ENCODE data around the gene FBXO10.
"Not testable (repeated sequence)": the region's sequence is repeated elsewhere in the genome, so short reads cannot be mapped to it uniquely, and the experiment has no call there.

Gene FBXO10

DNA sequence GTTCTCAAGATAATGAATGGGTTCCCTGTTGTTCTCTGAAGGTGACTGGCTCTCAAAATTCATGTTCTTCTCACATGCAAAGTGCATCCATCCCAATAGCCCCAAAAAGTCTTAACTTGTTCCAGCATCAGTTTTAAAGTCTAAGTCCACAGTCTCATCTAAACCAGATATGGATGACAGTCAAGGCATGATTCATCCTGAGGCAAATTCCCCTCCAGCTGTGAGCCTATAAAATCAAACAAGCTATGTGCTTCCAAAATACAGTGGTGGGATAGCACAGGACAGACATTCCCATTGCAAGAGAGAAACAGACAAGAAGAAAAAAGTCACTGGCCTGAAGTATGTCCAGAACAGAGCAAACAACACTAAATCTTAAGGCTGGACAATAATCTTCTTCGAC, 25.4 kb downstream of the FBXO10 start:
- no peak for DNase-seq

DNA sequence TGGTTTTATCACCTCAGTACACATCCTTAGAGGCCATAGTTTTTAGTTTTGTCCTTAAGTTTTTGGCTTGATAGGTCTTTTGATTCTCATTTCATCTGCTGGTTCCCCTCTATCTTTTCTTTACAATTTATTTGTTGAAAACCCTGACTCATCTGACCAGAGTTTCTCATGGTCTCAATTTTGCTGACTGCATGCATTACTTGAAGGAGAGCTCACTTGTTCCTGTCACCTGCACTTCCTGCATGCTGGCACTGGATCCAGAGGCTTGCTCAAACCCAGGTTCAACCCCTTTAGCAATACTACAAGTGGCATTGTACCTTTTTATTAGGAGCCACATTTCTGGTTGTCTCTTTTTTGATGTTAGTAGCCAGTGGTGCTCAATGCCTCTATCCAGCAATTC, 26.7 kb downstream of the FBXO10 start:
- no peak for DNase-seq

DNA sequence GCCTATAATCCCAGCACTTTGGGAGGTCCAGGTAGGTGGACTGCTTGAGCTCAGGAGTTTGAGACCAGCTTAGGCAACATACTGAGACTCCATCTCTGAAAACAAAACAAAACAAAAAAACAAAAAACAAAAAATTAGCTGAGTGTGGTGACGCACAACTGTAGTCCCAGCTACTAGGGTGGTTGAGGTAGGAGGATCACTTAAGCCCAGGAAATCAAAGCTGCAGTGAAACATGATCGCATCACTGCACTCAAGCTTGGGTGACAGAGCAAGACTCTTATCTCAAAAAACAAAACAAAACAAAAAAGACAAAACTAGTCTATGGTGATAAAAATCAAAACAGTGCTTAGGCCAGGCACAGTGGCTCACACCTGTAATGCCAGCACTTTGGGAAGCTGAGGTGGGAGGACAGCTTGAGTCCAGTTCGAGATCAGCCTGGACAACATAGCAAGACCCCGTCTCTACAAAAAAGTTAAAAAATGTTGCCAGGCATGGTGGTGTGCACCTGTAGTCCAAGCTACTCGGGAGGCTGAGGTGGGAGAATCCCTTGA, 28.8 kb downstream of the FBXO10 start:
- no peak for DNase-seq

DNA sequence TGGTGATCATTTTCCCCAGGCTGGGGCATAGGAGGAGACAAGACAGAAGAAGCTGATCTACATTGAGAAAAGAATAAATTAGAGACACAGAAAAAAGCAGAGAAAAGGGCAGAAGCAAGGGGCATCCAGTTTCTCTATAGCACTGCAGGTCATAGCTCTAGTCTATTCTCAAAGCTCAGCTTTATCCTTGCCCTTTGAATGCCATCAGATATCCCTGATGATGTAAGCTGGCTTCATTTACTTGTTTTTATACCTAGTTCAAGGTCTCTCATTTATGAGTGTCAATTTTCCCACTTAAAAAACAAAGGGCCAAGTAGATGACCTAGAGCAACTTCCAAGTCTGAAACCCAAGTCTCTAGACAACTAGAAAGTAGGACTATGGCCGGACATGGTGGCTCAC, 32.7 kb downstream of the FBXO10 start:
- DNase-seq = no peak

DNA sequence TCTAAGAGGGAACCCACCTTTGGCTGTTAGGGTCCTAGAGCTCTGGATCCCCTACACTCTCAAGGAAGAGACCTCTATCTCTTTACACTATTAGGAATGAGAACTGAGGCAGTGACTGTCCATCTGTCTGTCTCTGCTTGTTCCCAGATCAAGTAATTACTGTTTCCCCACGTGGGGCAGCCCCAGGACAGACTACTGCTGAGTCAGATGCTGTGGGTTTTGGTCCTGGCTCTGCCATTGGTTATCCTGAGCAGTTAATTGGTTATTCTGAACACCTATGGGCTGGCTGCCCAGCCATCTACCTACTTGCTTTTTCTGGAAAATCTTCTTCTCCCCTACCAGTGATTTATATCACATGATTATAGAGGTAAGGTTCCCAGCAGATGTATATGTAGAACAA, 33.3 kb downstream of the FBXO10 start:
- DNase-seq = no peak

DNA sequence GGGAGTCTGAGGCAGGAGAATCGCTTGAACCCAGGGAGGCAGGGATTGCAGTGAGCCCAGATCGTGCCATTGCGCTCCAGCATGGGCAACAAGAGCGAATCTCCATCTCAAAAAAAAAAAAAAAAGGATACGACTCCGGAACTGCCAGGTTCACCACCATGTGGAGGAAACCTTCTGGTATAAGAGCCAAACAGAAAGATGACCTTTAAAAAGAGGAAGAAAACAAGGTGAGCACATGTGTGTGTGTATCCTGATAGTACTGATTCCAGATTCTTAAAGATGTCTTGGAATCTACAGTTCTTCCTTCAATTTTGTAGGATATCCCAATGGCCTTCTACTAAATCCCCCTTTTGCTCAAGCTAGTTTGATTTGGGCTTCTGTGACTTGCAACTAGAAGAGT, 33.7 kb downstream of the FBXO10 start:
- DNase-seq = no peak

DNA sequence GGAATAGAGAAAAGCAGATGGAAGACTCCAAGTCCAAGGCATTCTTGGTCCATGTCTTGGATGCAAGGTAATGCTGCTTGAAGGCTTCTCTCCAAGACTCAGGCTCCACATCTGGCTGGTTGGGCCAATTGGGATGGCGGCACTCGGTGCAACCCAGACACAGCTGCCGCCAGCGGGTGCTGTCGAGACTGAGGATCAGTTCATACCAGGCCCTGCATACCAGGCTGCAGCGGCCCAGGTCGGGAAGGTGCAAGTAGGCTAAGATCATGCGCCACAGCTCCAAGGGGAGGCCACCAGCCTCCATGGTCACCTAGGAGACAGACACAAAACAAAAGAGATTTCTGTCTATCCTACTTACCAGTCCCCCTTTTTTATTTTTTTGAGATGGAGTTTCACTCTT, 34.7 kb downstream of the FBXO10 start:
- DNase-seq = no peak

DNA sequence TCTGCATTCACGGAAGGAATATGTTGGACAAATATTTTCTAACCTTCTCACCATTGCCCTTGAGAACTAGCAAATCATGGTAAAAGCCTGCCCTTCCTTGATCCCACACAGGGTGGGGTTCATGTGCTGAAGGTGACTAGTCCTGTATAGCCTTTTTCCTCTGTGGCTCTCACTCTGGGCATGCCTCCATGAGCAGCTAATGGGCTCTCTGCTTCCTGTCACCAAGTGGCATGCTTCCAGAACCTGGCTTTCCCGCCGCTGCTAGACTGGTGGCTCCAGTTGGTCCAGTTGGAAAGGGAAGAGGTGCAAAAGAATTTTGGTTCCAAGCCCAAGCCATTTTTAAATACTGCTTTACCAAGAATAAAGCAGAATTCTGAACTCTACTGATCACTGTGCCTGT, 35.5 kb downstream of the FBXO10 start:
- no peak for DNase-seq

DNA sequence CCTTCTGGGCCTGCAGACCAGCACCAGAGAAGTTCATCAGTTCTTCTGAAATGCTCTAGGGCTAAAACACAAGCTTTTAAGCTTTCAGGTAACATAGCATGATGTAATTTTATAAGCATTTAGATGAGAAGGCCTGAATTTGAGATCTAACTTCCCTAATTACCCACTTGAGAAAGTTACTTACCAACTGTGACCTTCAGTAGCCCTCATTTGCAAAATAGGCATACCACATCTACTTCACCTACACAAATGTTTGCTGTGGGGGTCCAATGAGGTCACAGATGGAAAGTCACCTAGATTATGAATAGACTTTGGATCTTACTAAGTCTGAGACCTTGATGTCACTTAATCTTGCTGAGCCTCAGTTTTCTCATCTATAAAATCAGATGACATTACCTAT, 36.5 kb downstream of the FBXO10 start:
- no peak for DNase-seq

DNA sequence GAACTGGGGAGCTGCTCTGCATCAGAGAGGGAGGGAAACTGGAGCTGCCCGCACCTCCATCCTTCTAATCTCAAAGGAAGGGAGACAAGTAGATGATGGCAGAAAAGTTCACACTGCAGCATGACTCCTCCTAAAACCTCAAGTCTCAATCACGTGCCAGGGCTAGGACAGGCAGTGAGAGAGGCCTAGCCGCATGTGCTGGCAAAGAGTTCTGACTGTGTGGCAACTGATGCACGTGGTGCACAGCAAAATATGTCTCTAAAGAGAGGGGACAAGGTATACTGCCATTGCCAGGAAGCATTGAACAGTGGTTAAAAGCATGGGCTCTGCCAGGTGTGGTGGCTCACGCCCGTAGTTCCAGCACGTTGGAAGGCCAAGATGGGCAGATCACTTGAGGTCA, 38.1 kb downstream of the FBXO10 start:
- no peak for DNase-seq

DNA sequence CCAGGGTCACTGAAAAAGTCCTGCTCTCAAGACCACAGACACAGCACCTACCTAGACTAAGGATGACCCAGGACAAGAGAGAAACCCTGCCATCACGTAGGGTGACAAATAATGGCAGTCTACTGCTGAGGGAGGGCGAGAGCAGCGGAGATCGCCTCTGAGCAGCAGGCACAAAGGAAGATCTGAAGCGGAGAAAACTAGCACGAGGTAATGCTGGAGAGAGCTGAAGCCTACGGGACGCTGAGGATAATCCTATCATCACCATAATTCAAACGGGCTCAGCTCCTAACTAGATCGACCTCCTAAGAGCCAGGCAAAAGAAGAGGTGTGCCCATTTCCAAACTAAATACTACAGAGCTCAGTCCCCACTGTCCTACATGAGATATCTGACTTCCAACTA, 41.3 kb downstream of the FBXO10 start:
- no peak for DNase-seq

DNA sequence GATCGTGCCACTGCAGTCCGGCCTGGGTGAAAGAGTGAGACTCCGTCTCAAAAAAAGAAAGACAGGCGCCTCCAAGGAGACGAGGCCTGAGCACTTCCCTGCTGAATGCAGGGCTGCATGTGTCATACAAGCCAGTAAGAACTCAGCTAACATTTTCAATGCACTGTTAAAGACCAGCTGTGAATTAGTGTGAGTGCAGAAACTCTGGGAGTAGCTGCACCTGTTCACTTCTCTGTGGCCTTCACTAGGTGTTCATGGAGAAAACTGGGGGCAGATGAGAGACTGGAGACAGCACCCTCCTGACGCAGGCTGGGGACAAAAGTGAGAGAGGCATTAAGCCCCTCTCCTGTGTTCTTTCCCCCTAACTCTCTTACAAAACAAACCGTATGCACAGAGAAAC, 41.8 kb downstream of the FBXO10 start:
- no peak for DNase-seq

DNA sequence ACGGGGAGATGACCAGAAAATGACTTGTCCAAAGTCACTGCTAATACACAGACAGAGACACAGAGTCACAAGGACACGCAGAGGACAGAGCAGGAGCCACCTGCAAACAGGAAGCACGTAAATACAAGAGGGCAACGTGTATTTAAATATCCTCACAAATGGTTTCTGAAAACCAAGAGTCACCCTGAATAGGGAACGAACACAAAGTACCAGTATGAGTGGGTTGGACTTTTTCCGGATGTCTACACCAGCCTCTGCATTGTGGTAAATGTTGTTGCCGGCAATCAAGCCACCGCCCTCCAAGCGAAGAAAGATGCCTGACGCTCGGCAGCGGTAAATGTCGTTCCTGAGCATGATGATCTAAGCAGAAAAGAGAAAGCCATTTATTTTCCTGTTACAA, 44.5 kb downstream of the FBXO10 start:
- DNase-seq = no peak

DNA sequence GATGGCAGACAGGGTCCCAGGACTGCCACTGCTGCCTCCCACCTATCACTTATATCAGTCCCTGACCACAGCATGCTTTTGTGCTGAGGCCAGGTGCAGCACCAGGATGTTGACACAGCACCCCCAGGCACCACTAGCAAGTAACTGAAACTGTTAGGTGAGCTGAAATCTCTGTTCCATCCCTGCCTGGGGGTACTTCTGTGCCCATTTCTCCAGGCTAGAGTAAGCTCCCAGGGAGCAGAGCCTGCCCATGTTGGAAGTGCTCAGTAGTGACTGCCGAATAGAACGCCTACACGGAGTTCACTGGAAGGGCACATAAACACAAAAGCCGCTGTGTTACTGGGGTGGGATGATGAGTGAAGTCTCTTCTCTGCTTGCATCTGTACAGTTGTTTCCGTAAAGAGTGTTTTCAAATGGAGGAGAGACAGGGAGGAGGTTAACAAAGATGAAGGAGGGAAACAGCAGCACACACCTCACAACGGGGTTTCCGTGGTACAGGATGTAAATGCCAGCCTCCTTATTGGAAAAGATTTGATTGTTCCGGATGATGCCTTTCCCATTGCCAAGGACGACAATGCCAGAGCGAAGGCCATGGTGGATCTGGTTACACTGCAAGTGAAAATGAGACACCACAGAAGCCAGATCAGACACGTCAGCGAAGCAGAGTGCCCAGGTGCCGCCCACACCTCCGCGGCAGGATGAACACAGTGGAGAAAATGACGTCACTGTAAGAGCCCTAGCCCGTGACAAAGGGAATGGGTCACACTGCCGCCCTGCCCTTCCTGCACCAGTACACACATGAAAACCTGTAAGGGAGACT, 47.3 kb downstream of the FBXO10 start:
- DNase-seq = no peak

DNA sequence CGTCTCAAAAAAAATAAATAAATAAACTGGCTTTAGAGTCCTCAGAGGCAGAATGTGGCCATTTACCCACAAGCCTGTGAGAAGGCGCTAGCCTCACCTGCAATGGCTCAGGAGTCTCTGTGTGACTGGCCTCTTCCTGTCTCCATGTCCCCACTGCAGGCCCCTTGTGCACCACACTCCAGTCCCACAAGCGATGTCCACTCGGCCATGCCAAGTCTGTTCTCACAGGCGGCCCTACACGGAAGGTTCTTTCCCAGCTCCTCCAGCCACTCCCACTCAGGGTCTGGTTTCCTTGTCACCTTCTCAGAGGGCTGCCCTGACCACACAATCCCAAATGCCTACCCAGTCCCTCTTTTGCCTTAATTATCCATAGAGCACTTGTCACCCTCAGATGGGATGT, 52.3 kb downstream of the FBXO10 start:
- no peak for DNase-seq

DNA sequence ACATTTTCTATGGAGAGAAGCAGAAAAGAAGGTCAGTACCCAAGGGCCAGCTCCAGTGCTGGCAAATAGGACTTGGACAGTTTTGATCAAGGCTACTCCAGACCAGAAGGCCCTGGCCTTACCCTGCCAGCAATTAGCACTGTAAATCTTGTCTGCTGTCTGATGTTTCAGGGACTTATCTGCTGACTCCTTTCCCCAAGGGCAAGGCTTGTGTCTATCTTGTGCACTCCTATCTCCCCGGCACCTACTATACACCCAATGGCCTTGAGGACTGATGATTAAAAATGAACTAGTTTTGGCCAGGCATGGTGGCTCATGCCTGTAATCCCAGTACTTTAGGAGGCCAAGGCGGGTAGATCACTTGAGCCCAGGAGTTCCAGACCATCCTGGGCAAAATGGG, 53.2 kb downstream of the FBXO10 start:
- DNase-seq = no peak

DNA sequence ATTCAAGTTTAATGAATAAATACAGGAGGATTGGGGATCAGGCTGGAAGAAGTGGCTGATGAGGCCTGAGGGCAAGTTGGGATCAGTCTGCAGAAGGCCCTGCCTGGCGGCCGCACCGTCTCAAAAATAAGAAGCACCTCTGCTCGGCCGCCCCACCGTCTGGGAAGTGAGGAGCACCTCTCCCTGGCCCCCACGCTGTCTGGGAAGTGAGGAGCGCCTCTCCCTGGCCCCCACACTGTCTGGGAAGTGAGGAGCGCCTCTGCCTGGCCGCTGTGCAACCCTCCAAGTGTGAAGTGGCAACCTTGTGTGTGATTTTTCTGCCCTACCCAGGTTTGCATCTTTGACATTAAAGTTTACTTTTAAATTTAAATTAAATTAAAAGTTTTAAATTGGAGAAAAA, 55.1 kb downstream of the FBXO10 start:
- DNase-seq = no peak

DNA sequence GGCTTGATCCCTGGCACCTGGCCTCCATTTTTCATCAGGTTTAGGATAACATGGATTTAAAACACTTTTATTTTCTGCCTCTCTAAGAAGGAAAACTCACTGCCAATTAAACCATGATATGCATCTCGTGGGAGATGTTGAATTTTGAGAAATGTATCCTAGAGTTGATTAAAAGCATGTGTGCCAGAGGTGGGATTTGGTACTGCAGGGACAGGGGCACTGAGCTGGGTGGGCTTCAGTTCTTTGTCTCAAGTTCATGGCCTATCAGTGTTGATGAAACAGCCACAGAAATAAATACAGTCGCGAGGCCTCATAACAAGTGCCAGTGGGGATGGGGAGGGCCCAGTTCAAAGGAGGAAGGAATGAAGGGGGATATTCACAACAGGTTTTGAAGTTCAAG, 55.5 kb downstream of the FBXO10 start:
- no peak for DNase-seq

DNA sequence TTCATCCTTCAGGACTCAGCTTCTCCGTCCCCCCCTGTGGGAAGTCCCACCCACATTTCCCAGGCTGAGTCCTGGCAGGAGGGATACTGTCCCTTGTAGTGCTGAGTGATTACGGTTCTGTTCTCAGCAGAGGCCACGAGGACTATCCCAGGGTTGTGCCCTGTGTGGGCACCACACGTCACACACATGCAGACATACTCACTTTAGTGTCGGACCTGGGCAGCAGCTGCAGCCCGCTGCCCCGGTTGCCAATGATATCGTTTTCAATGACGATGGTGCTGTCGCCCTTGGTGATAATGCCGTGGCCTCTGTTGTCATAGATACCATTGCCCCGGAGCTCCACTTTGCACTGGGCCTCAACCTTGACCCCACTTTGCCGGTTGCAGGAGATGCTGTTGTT, 58.3 kb downstream of the FBXO10 start:
- DNase-seq = no peak

DNA sequence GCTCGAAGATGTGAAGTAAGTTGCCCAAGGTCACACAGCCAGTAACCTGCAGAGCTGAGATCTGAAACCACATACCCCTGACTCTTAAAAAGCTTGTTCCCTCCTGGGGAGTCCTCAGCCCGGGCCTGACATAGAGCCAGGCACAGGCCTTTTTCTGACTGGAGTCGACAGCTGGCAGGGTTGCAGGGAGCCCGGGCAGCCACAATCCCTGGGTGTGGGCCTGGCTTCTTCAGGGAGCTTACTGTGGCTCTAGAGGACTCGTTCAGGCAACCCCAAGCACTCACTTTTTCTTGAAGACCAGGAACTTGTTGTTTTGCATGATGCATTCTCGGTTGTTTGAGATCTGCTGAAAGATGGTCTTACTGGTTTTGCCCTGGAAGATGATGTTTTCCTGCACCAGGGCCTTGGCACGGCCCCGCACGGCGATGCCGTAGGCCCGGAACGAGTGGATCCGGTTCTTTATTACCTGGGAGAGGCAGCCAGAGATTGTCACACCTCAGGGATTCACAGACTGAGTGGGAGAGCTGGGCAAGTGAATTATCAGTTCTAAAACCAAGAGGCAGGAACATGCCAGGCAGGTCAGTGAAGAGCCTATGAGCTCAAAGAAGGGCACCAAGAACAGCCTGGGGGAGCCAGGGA, 60.4 kb downstream of the FBXO10 start:
- no peak for DNase-seq

DNA sequence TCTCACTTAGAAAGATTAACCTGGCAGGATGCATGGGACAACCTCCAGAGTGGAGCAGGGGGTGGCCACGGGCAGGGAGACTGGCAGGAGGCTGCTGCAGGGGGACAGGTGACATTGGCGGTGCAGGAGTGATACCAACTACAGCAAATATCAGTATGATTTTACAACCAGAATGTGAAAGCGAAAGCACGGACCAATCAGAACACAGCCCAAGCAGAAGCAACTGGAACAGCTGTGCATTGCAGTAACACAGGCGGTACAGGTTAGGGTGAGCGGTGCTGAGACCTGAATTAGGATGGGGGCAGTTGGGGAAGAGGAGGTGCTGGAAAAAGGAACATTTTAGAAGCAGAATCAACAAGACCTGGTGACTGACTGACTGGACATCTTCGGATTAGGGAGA, 61.2 kb downstream of the FBXO10 start:
- DNase-seq = no peak

DNA sequence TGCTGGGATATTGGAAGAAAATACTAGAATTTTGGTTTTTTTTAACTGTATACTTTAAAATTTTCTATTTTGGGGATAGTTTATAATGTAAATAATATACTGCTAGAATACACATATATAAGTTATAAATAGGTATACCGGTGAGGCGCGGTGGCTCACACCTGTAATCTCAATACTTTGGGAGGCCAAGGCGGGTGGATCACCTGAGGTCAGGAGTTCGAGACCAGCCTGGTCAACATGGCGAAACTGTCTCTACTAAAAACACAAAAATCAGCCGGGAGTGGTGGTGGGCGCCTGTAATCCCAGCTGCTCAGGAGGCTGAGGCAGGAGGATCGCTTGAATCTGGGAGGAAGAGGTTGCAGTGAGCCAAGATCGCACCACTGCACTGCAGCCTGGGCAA, 61.8 kb downstream of the FBXO10 start:
- DNase-seq = not testable (repeated sequence)

DNA sequence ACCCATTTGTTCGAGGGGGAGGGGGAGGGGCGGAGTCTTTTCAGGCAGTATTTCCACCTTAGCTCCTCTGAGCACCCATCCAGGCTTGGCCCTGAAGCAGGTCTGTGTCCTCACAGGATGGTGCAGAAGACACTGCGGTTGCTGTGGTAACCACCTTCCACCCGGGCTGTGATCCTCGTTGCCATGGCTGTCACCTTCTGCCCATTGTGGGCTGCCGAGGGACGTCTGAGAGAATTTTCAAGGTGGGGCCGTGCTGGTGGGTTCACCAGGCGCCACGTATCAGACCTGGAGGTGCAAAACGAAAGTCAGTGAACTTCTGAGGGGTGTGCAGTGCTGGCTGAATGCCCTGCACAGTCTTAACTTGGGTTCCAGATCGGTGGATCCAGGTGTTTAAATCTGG, 63.7 kb downstream of the FBXO10 start:
- no peak for DNase-seq
